GM18520 (cell line): Measurements from ENCODE around the gene FARS2.

ENCODE experiments used
- ATAC-seq: cut with Tn5 transposase; IDR thresholded peaks from one replicate; pipeline ENCODE4 v1.9.1; 2021; ENCODE audit not compliant: unreplicated experiment

FARS2 gene

GRCh38 chr6:5710516-5710915 is 449.2 kb downstream of the FARS2 start:
- no peak for ATAC-seq

GRCh38 chr6:5710936-5711335 is 449.6 kb downstream of the FARS2 start:
- no peak for ATAC-seq

- no peak for ATAC-seq
Observed at GRCh38 chr6:5712349-5713215, 451.3 kb downstream of the FARS2 start.

GRCh38 chr6:5713519-5713918 is 452.2 kb downstream of the FARS2 start:
- no peak for ATAC-seq

- no peak for ATAC-seq
Observed at GRCh38 chr6:5718231-5718947, 457.1 kb downstream of the FARS2 start.

GRCh38 chr6:5723841-5724691 is 462.8 kb downstream of the FARS2 start:
- ATAC-seq: peak; percentile 85

GRCh38 chr6:5724911-5725310 is 463.6 kb downstream of the FARS2 start:
- ATAC-seq: no peak

- ATAC-seq: no peak
Observed at GRCh38 chr6:5726976-5727718, 465.8 kb downstream of the FARS2 start.

- no peak for ATAC-seq
Observed at GRCh38 chr6:5728351-5729079, 467.2 kb downstream of the FARS2 start.

- ATAC-seq: no peak
Observed at GRCh38 chr6:5729080-5729434, 467.7 kb downstream of the FARS2 start.

GRCh38 chr6:5729813-5730517 is 468.7 kb downstream of the FARS2 start:
- ATAC-seq: no peak

- ATAC-seq: no peak
Observed at GRCh38 chr6:5730585-5731263, 469.4 kb downstream of the FARS2 start.

GRCh38 chr6:5731435-5731834 is 470.1 kb downstream of the FARS2 start:
- no peak for ATAC-seq

- ATAC-seq: no peak
Observed at GRCh38 chr6:5732496-5732895, 471.2 kb downstream of the FARS2 start.

GRCh38 chr6:5736016-5736738 is 474.9 kb downstream of the FARS2 start:
- no peak for ATAC-seq

GRCh38 chr6:5737460-5737859 is 476.1 kb downstream of the FARS2 start:
- no peak for ATAC-seq

- no peak for ATAC-seq
Observed at GRCh38 chr6:5738211-5738610, 476.9 kb downstream of the FARS2 start.

- ATAC-seq: no peak
Observed at GRCh38 chr6:5744497-5744896, 483.2 kb downstream of the FARS2 start.
